GM21526 (cell line): ENCODE results near the gene ATP8B3.

ENCODE experiments used
- ATAC-seq: cut with Tn5 transposase; IDR thresholded peaks from one replicate; pipeline ENCODE4 v1.9.1; 2021; ENCODE audit warnings: moderate library complexity; ENCODE audit not compliant: unreplicated experiment, low FRiP score

The ATP8B3 gene

GRCh38 chr19:1811942-1812425, at the start of gene ATP8B3:
Gene ATP8B3, minus strand, starts transcription at chr19:1812276. Its CDS starts 540 bp downstream, at chr19:1811736.
- ATAC-seq = peak; percentile 26

- ATAC-seq = no peak
Measured at GRCh38 chr19:1861599-1862031, 49.5 kb upstream of the ATP8B3 start.

GRCh38 chr19:1860821-1861598, 48.9 kb upstream of the ATP8B3 start:
- no peak for ATAC-seq

- ATAC-seq = no peak
Measured at GRCh38 chr19:1860042-1860775, 48.1 kb upstream of the ATP8B3 start.

- ATAC-seq = no peak
Measured at GRCh38 chr19:1859331-1859781, 47.3 kb upstream of the ATP8B3 start.

- no peak for ATAC-seq
Measured at GRCh38 chr19:1858412-1859081, 46.5 kb upstream of the ATP8B3 start.

GRCh38 chr19:1857648-1858326, 45.7 kb upstream of the ATP8B3 start:
- no peak for ATAC-seq

GRCh38 chr19:1856698-1857603, 44.9 kb upstream of the ATP8B3 start:
- no peak for ATAC-seq

GRCh38 chr19:1856345-1856697, 44.2 kb upstream of the ATP8B3 start:
- ATAC-seq = no peak

GRCh38 chr19:1855828-1856255, 43.8 kb upstream of the ATP8B3 start:
- ATAC-seq = no peak

- peak; percentile 35 for ATAC-seq
Measured at GRCh38 chr19:1855040-1855827, 43.2 kb upstream of the ATP8B3 start.

- ATAC-seq = no peak
Measured at GRCh38 chr19:1854542-1855039, 42.5 kb upstream of the ATP8B3 start.

GRCh38 chr19:1854039-1854541, 42.0 kb upstream of the ATP8B3 start:
- no peak for ATAC-seq

GRCh38 chr19:1853295-1854038, 41.4 kb upstream of the ATP8B3 start:
- no peak for ATAC-seq

GRCh38 chr19:1852581-1853128, 40.6 kb upstream of the ATP8B3 start:
- ATAC-seq = no peak

- no peak for ATAC-seq
Measured at GRCh38 chr19:1851654-1852580, 39.8 kb upstream of the ATP8B3 start.
